ENCODE results near the gene CPLANE2. TPM values are rescaled to one million over a fixed set of nuclear protein-coding genes. Genes with fewer than 3 reads are reported as not detected.

The CPLANE2 gene
- total RNA-seq, 3 donors from 2014 or later (not counting 1 experiment from before 2014, with no cell fraction given) = 7.6 to 10.8 (median 8.3) TPM

- H3K27ac Mint-ChIP-seq = peak overlapping the region; percentile 37 to 69
- no peaks in the 10 kb centered on the region for H3K27me3 Mint-ChIP-seq (ENCODE audit: low read depth in 2 of 2)
- H3K27me3 ChIP-seq (ENCODE audit: control insufficient read depth, insufficient read depth, low read length) = no peaks in the 10 kb centered on the region
- peaks cover 39% of the 10 kb centered on the region for H3K36me3 ChIP-seq (ENCODE audit: control insufficient read depth, insufficient read depth, low read length)
- H3K9me3 ChIP-seq (ENCODE audit: control insufficient read depth, insufficient read depth, low read length) = no peaks in the 10 kb centered on the region
- H3K4me3 Mint-ChIP-seq = no peak overlapping the region
- 45% methylated on average over 5 of the region's 7 CpGs for WGBS (ENCODE audit: insufficient coverage)
- peaks cover 11 to 21% of the 10 kb centered on the region in 2 donors for H3K4me1 Mint-ChIP-seq
- peaks cover 9% of the 10 kb centered on the region for H3K4me1 ChIP-seq (ENCODE audit: control insufficient read depth, insufficient read depth, low read length)
- no peak overlapping the region for H3K27ac ChIP-seq (ENCODE audit: low read length)
- no peak for TF ChIP-seq CTCF (IDR thresholded peaks at IDR 0.05)
- H3K36me3 Mint-ChIP-seq = no peaks in the 10 kb centered on the region
- H3K9me3 Mint-ChIP-seq = no peaks in the 10 kb centered on the region
- ATAC-seq = peak in 2 of 3 donors; percentile 29 to 34
- DNase-seq = no peak
- intact Hi-C loops (cut with micrococcal nuclease) = no loop called here
- H3K4me3 ChIP-seq (ENCODE audit: low read length) = no peak overlapping the region
Measured at GRCh38 chr1:16248603-16249516, 11.9 kb upstream of the CPLANE2 start.

GRCh38 chr1:16248007-16248436 lies 11.0 kb upstream of the CPLANE2 start:
- H3K27me3 ChIP-seq (ENCODE audit: control insufficient read depth, insufficient read depth, low read length) = no peaks in the 10 kb centered on the region
- peaks cover 30% of the 10 kb centered on the region for H3K36me3 ChIP-seq (ENCODE audit: control insufficient read depth, insufficient read depth, low read length)
- Mint-ChIP-seq H3K36me3 (no peaks in the 10 kb centered on the region), H3K4me3 (no peak overlapping the region), H3K9me3 (no peaks in the 10 kb centered on the region), H3K4me1 (peaks cover 11 to 21% of the 10 kb centered on the region in 2 donors), H3K27ac (peak overlapping the region; percentile 37 to 69), H3K27me3 (ENCODE audit: low read depth in 2 of 2) (no peaks in the 10 kb centered on the region)
- no peak for TF ChIP-seq CTCF (IDR thresholded peaks at IDR 0.05)
- 97% methylated on average over 8 of the region's 8 CpGs for WGBS (ENCODE audit: insufficient coverage)
- ATAC-seq (no peak), DNase-seq (no peak)
- H3K4me3 ChIP-seq (ENCODE audit: low read length) = no peak overlapping the region
- peaks cover 9% of the 10 kb centered on the region for H3K4me1 ChIP-seq (ENCODE audit: control insufficient read depth, insufficient read depth, low read length)
- no peak overlapping the region for H3K27ac ChIP-seq (ENCODE audit: low read length)
- no peaks in the 10 kb centered on the region for H3K9me3 ChIP-seq (ENCODE audit: control insufficient read depth, insufficient read depth, low read length)
- intact Hi-C loops (cut with micrococcal nuclease) = no loop called here

- Mint-ChIP-seq H3K4me3 (no peak overlapping the region), H3K27me3 (ENCODE audit: low read depth in 2 of 2) (no peaks in the 10 kb centered on the region), H3K36me3 (no peaks in the 10 kb centered on the region), H3K4me1 (peaks cover 11 to 21% of the 10 kb centered on the region in 2 donors), H3K27ac (peak overlapping the region; percentile 37 to 69), H3K9me3 (no peaks in the 10 kb centered on the region)
- peaks cover 24% of the 10 kb centered on the region for H3K36me3 ChIP-seq (ENCODE audit: control insufficient read depth, insufficient read depth, low read length)
- 85% methylated on average over 1 of the region's 2 CpGs for WGBS (ENCODE audit: insufficient coverage)
- ATAC-seq (no peak), DNase-seq (no peak)
- H3K27me3 ChIP-seq (ENCODE audit: control insufficient read depth, insufficient read depth, low read length) = no peaks in the 10 kb centered on the region
- intact Hi-C loops (cut with micrococcal nuclease) = no loop called here
- H3K27ac ChIP-seq (ENCODE audit: low read length) = no peak overlapping the region
- H3K9me3 ChIP-seq (ENCODE audit: control insufficient read depth, insufficient read depth, low read length) = no peaks in the 10 kb centered on the region
- TF ChIP-seq CTCF (IDR thresholded peaks at IDR 0.05) = no peak
- peaks cover 9% of the 10 kb centered on the region for H3K4me1 ChIP-seq (ENCODE audit: control insufficient read depth, insufficient read depth, low read length)
- H3K4me3 ChIP-seq (ENCODE audit: low read length) = no peak overlapping the region
Measured at GRCh38 chr1:16247441-16247840, 10.5 kb upstream of the CPLANE2 start.
